RWPE1 (cell line): ENCODE data around the gene INSIG2.
"Not testable (repeated sequence)": the region's sequence is repeated elsewhere in the genome, so short reads cannot be mapped to it uniquely, and the experiment has no call there.

ENCODE experiments used
- CTCF ChIA-PET: fragments of 350-600 bp; sonication (Branson Sonifier 250); formaldehyde crosslinking; extraction: SDS; loops from one replicate; lab custom pipeline; 2021; lab: Yijun Ruan, JAX
- POLR2A ChIA-PET: fragments of 400-600 bp; formaldehyde crosslinking; extraction: SDS; loops from one replicate; lab custom pipeline; 2020; ENCODE audit warnings: antibody characterized with exemption; ENCODE audit not compliant: low non-redundant PET; lab: Yijun Ruan, JAX
- DNase-seq: peaks from one replicate; pipeline ENCODE4 v3.0.0; 2012; ENCODE audit warnings: low spot score
- H3K27ac ChIP-seq: fragments of 450-650 bp; 2 replicates; pipeline ENCODE4 v1.5.1; 2017
- TF ChIP-seq, protein P1 (sequence below): fragments of 450-650 bp; conservative IDR thresholded peaks from 2 replicates; pipeline ENCODE4 v1.5.1; 2017; ENCODE audit warnings: low read depth, mild to moderate bottlenecking

Gene INSIG2

DNA sequence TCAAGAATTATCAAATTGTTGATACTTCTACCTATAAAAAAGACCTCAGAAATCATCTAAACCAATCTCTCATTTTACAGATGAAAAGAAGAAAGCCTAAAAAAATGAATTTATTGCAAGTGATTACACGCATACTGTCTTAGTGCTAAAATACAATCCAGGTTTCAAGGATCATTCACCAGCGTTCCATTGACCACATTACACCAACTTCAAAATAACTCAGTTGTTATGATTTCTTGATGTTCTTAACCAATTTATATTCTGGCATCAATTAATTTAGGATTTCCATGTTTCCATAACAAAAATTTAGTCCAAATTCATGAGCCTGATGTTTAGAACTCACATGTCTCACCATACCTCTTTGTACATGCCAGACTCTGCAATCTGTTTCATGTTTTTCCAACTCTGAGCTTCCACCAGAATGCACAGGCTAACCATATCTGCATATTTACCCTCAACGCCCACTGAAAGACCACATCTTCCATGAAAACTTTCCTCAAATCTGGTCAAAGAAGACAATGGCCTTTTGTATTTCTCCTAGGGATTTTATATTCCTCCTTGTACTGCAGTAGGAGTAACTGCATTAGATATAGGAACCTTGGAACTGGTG, 2.1 kb upstream of the INSIG2 start:
- H3K27ac ChIP-seq, result no peak overlapping the region
- no peak for DNase-seq
- ChIA-PET CTCF (no interaction called here), POLR2A (no interaction called here)
- TF ChIP-seq, protein P1, sequence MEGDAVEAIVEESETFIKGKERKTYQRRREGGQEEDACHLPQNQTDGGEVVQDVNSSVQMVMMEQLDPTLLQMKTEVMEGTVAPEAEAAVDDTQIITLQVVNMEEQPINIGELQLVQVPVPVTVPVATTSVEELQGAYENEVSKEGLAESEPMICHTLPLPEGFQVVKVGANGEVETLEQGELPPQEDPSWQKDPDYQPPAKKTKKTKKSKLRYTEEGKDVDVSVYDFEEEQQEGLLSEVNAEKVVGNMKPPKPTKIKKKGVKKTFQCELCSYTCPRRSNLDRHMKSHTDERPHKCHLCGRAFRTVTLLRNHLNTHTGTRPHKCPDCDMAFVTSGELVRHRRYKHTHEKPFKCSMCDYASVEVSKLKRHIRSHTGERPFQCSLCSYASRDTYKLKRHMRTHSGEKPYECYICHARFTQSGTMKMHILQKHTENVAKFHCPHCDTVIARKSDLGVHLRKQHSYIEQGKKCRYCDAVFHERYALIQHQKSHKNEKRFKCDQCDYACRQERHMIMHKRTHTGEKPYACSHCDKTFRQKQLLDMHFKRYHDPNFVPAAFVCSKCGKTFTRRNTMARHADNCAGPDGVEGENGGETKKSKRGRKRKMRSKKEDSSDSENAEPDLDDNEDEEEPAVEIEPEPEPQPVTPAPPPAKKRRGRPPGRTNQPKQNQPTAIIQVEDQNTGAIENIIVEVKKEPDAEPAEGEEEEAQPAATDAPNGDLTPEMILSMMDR, result no peak

DNA sequence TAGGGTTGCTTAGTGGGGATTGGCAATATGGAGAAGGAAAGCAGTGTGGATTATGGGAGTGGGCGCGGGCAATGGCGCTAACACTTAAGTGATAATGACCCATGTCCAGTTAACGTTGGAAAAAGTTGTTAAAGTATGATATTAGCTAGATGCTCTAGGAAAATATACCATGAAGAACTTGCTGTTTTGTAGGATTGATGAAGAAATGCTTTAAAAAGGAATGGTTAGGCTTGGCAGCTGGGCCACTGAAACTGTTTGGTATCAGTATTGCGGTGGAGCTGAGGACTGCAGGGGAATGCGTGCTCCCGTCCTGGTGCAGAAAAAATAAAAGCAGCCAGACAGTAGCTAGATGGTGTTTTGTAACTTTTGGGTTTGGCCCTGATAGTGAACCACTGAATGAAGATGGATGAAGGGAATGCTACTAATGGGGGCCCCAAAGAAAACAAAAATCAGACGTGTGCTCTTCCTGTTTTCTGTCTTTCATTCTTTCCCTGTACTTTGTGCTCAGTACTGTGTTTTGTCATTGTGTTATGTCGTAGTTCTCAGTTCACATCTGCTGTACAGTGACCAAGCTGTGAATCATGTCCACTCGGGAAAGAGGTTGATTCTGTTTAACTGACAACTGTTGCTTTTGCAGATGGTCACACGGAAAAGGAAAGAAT, 999 bp downstream of the INSIG2 start:
- TF ChIP-seq, protein P1, result peak; percentile 19; the same call in 1 of the 2 replicates
- CTCF ChIA-PET, result interaction anchor here (1.0 kb wide), 2 partner anchors 11 to 43 kb away, joined by 3 to 5 read pairs; no protein-coding TSS in a partner anchor
- peak overlapping the region; percentile 72; the same call in 1 of the 2 replicates for H3K27ac ChIP-seq
- POLR2A ChIA-PET, result no interaction called here
- DNase-seq, result peak; percentile 42

DNA sequence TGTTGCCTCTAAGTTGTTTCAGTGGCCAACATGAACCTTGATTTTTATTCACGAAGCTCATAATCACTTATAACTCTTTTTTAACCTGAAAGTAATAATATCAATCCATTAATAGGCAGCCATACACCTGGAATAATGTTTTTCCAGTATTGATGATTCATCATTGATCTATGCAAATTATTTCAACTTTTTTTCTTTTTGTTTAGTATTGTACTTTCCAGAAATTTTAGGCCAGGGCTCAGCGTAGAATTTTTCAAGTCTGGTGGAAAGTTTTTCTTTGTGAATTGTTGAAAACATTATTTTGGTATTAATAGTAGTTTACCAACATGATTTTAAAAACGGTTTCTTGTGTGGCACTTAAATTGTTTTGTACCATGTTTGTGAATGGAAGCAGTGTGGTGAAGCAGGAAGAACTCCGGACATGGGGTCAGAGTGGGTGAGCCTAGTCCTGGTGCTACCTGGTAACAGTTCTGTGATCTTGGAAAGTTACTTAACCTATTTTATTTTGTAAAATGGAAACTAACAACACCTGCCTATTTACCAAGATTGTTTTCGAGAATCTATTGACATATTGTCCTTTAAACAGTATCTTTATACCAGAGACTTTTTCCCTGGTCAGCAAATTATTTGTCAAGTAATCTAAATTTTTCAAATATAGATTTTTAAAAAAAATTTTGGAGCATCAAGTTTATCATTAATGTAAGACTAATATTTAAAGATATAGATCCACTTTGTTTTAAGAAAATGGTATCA, 2.3 kb downstream of the INSIG2 start:
- no peak overlapping the region for H3K27ac ChIP-seq
- ChIA-PET POLR2A (no interaction called here), CTCF (no interaction called here)
- DNase-seq, result no peak
- TF ChIP-seq, protein P1, result no peak

DNA sequence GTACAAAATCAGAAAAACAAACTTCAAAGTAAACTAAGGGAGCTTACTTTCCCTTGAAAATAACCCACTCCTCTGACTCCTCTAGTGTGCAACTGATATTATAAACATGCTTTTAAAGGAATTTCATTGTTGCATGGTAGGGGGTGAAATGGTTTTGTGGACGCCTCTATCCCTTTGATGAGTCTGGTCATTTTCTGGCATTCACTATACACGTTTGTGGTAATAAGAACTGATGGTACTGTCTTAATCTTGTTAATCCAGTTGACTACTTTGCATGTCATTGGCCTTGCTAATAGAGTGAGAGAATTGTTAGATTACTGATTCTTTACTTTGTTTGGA, 2.8 kb downstream of the INSIG2 start:
- CTCF ChIA-PET, result no interaction called here
- POLR2A ChIA-PET, result no interaction called here
- no peak overlapping the region for H3K27ac ChIP-seq

DNA sequence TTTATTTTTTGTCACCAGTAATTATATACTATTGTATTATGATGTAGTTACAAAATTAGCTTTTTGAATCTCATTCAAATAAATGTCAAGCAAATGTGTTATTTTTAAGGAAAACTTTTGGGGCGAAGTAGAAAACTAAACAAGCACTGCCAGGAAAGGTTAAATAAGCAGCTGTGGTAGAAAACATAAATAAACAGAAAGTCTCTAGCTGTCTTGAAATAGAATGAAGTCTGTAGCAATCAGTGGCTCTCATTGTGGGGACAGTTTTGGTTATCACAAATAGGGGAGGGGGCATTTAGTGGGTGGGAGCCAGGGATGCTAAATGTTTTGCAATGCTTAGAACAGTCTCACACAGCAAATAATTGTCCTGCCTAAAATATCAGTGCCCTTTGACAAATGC, 3.4 kb downstream of the INSIG2 start:
- ChIA-PET CTCF (no interaction called here), POLR2A (no interaction called here)

More for the DNA sequence above, 2.8 kb downstream of the INSIG2 start:
- TF ChIP-seq, protein P1, result no peak
- DNase-seq, result no peak

DNA sequence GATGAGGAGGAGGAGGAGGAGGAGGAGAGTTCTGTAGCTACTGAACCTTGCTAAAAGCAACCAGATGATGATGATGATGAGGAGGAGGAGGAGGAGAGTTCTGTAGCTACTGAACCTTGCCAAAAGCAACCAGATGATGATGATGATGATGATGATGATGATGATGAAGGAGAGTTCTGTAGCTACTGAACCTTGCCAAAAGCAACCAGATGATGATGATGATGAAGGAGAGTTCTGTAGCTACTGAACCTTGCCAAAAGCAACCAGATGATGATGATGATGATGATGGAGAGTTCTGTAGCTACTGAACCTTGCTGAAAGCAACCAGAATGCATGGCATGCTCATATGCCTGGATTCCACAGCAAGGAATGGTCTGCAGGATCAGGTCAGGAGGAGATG, 5.8 kb downstream of the INSIG2 start:
- CTCF ChIA-PET, DNase-seq, H3K27ac ChIP-seq, POLR2A ChIA-PET: not testable (repeated sequence)

More for the DNA sequence above, 3.4 kb downstream of the INSIG2 start:
- TF ChIP-seq, protein P1, result no peak
- DNase-seq, result no peak
- no peak overlapping the region for H3K27ac ChIP-seq
